Upper lobe of left lung (tissue), 6 donors: ENCODE measurements around the gene ZNF219. TPM values are rescaled to one million over a fixed set of nuclear protein-coding genes. Genes with fewer than 3 reads are reported as not detected.
A peak's percentile ranks its signal among the peaks of the same experiment; 100 is the strongest.

Source experiments
- ATAC-seq, 2 donors: fragments of 200-7000 bp; cut with Tn5 transposase; one replicate each; pipeline ENCODE4 v1.9.1; 2022; ENCODE audit warnings: mild to moderate bottlenecking in 2 of 2, moderate library complexity in 2 of 2; ENCODE audit not compliant: low FRiP score in 2 of 2
- DNase-seq, 2 donors: peaks; one replicate each; pipeline ENCODE4 v3.0.0-alpha.2; 2019 to 2020
- H3K27ac ChIP-seq, 4 donors: fragments of 200-600 bp; sonication (generic); one replicate each; pipeline ENCODE4 v1.5.1; 2016 to 2019
- H3K27me3 ChIP-seq, 4 donors: fragments of 200-600 bp; sonication (generic); one replicate each; pipeline ENCODE4 v1.5.1; 2017 to 2019
- H3K36me3 ChIP-seq, 4 donors: fragments of 200-600 bp; sonication (generic); one replicate each; pipeline ENCODE4 v1.5.1; 2016 to 2019
- H3K4me1 ChIP-seq, 4 donors: fragments of 200-600 bp; sonication (generic); one replicate each; pipeline ENCODE4 v1.5.1; 2018 to 2019
- H3K4me3 ChIP-seq, 4 donors: fragments of 200-600 bp; sonication (generic); one replicate each; pipeline ENCODE4 v1.5.1; 2017 to 2019; ENCODE audit warnings: mild to moderate bottlenecking in 2 of 4, moderate library complexity in 1 of 4
- H3K9me3 ChIP-seq, 4 donors: fragments of 200-600 bp; sonication (generic); one replicate each; pipeline ENCODE4 v1.5.1; 2018 to 2019
- CTCF ChIP-seq, 6 experiments: fragments of 450-650 bp in 4 of 6; fragments of 200-600 bp in 2 of 6; sonication (generic) in 2 of 6; IDR thresholded peaks; one replicate each; pipeline ENCODE4 v1.5.1; 2016 to 2019; ENCODE audit warnings: antibody characterized with exemption in 6 of 6
- EP300 ChIP-seq, 4 donors: sonication (generic); formaldehyde crosslinking; IDR thresholded peaks; one replicate each; pipeline ENCODE4 v1.5.1; 2017; ENCODE audit warnings: antibody characterized with exemption in 4 of 4, control low read depth in 2 of 4
- POLR2A ChIP-seq, 4 donors: fragments of 450-650 bp; IDR thresholded peaks; one replicate each; pipeline ENCODE4 v1.5.1; 2016 to 2017; ENCODE audit warnings: antibody characterized with exemption in 4 of 4, mild to moderate bottlenecking in 2 of 4
- POLR2AphosphoS5 ChIP-seq, 2 donors: sonication (generic); formaldehyde crosslinking; IDR thresholded peaks; one replicate each; pipeline ENCODE4 v1.5.1; 2017; ENCODE audit warnings: antibody characterized with exemption in 2 of 2
- whole genome bisulfite sequencing, 2 donors: methylation state at CpG; one replicate each; pipeline ENCODE4 v1.1.5; 2017 to 2018; 5-methylcytosine and 5-hydroxymethylcytosine counted together
- total RNA-seq, 6 donors: library from RNA; depleted of rRNA in 4 of 6; stranded (reverse); fragments of >200 nt in 4 of 6; gene quantifications; one replicate each; pipeline versions ENCODE4 v1.1.0 to v1.2.1, GENCODE V29; 2016 to 2021
- donor health status: DM: no; HTN: no; CAD: no; lungs with moderate emphysema.
- donor health status: DM: no; HTN: yes; CAD: no; lungs with severe emphysema.

The ZNF219 gene
- total RNA-seq, 6 donors from 2014 or later, result 46.1 to 97.5 (median 56.3) TPM

- H3K4me1 ChIP-seq, result peaks cover 33 to 45% (median 39%) of the 10 kb centered on the region in 4 donors
- peak; percentile 37 to 56 for ATAC-seq
- DNase-seq, result peak in 1 of 2 donors; percentile 87
- no peaks in the 10 kb centered on the region for H3K27me3 ChIP-seq
- H3K27ac ChIP-seq, result peak overlapping the region; percentile 33 to 98 (median 96)
- no peaks in the 10 kb centered on the region for H3K36me3 ChIP-seq
- peak in 1 of 2 donors; percentile 25 for TF ChIP-seq POLR2AphosphoS5 (IDR thresholded peaks at IDR 0.05)
- peak; percentile 56 to 82 (median 76) for TF ChIP-seq CTCF (IDR thresholded peaks at IDR 0.05)
- no peak for TF ChIP-seq EP300 (IDR thresholded peaks at IDR 0.05)
- no peak for TF ChIP-seq POLR2A (IDR thresholded peaks at IDR 0.05)
- 13 to 17% methylated on average over 9 to 10 of the region's 11 CpGs for WGBS, 2 donors
- H3K9me3 ChIP-seq, result no peaks in the 10 kb centered on the region
- H3K4me3 ChIP-seq, result peak overlapping the region in 1 of 4 donors; percentile 11
Observed at GRCh38 chr14:21106498-21107282, 8.2 kb upstream of the ZNF219 start.

GRCh38 chr14:21106176-21106497 lies 7.7 kb upstream of the ZNF219 start:
- DNase-seq (no peak), ATAC-seq (no peak)
- Histone ChIP-seq H3K27me3 (no peaks in the 10 kb centered on the region), H3K36me3 (no peaks in the 10 kb centered on the region), H3K4me3 (no peak overlapping the region), H3K4me1 (peaks cover 33 to 45% (median 39%) of the 10 kb centered on the region in 4 donors), H3K27ac (peak overlapping the region; percentile 33 to 98 (median 96)), H3K9me3 (no peaks in the 10 kb centered on the region)
- 42 to 43% methylated on average over 3 to 4 of the region's 4 CpGs for WGBS, 2 donors
- TF ChIP-seq POLR2AphosphoS5 (IDR thresholded peaks at IDR 0.05), result no peak
- TF ChIP-seq EP300 (IDR thresholded peaks at IDR 0.05), result no peak
- TF ChIP-seq POLR2A (IDR thresholded peaks at IDR 0.05), result no peak
- no peak for TF ChIP-seq CTCF (IDR thresholded peaks at IDR 0.05)

- H3K4me3 ChIP-seq, result peak overlapping the region in 1 of 4 donors; percentile 60
- no peaks in the 10 kb centered on the region for H3K9me3 ChIP-seq
- peak overlapping the region; percentile 95 to 99 (median 98) for H3K27ac ChIP-seq
- peaks cover 33 to 45% (median 39%) of the 10 kb centered on the region in 4 donors for H3K4me1 ChIP-seq
- 77 to 79% methylated on average over 8 of the region's 8 CpGs for WGBS, 2 donors
- TF ChIP-seq EP300 (IDR thresholded peaks at IDR 0.05) (no peak), POLR2AphosphoS5 (IDR thresholded peaks at IDR 0.05) (no peak), CTCF (IDR thresholded peaks at IDR 0.05) (no peak), POLR2A (IDR thresholded peaks at IDR 0.05) (no peak)
- no peak for ATAC-seq
- peak in 1 of 2 donors; percentile 30 for DNase-seq
- no peaks in the 10 kb centered on the region for H3K36me3 ChIP-seq
- no peaks in the 10 kb centered on the region for H3K27me3 ChIP-seq
Observed at GRCh38 chr14:21105095-21105494, 6.6 kb upstream of the ZNF219 start.

- ATAC-seq (peak; percentile 80 to 90), DNase-seq (peak; percentile 57 to 91)
- no peak for TF ChIP-seq EP300 (IDR thresholded peaks at IDR 0.05)
- peak in 1 of 2 donors; percentile 57 for TF ChIP-seq POLR2AphosphoS5 (IDR thresholded peaks at IDR 0.05)
- peak; percentile 81 to 96 (median 94) for TF ChIP-seq CTCF (IDR thresholded peaks at IDR 0.05)
- no peak for TF ChIP-seq POLR2A (IDR thresholded peaks at IDR 0.05)
- Histone ChIP-seq H3K27me3 (no peaks in the 10 kb centered on the region), H3K27ac (peak overlapping the region; percentile 95 to 99 (median 98)), H3K4me3 (peak overlapping the region; percentile 40 to 88 (median 56)), H3K36me3 (no peaks in the 10 kb centered on the region), H3K4me1 (peaks cover 37 to 48% (median 43%) of the 10 kb centered on the region in 4 donors), H3K9me3 (no peaks in the 10 kb centered on the region)
- WGBS, 2 donors, result 4 to 6% methylated on average over 8 of the region's 8 CpGs
Observed at GRCh38 chr14:21104448-21105060, 6.1 kb upstream of the ZNF219 start.
